SK-N-SH treated with all-trans-retinoic acid at 6 μM for 48 hours (cell line): Measurements from ENCODE around the gene CDKN1B.

ENCODE experiments used
- ARNTL ChIP-seq: fragments of 450-650 bp; formaldehyde crosslinking; IDR thresholded peaks from 2 replicates; pipeline ENCODE4 v1.5.0; 2020; ENCODE audit warnings: low read depth, mild to moderate bottlenecking, moderate library complexity, borderline replicate concordance
- BACH2 ChIP-seq: fragments of 250-450 bp; sonication (Bioruptor Pico); IDR thresholded peaks from 2 replicates; pipeline ENCODE4 v1.9.0; 2021; ENCODE audit warnings: mild to moderate bottlenecking, borderline replicate concordance
- CREB5 ChIP-seq: fragments of 250-450 bp; sonication (Bioruptor Pico); IDR thresholded peaks from 2 replicates; pipeline ENCODE4 v1.5.1; 2020; ENCODE audit warnings: low read depth, mild to moderate bottlenecking, moderate library complexity
- CSRNP3 ChIP-seq: fragments of 250-450 bp; sonication (Bioruptor Pico); IDR thresholded peaks from 2 replicates; pipeline ENCODE4 v1.5.1; 2021; ENCODE audit warnings: mild to moderate bottlenecking, moderate library complexity
- ISL1 ChIP-seq: fragments of 250-450 bp; sonication (Bioruptor Pico); IDR thresholded peaks from 2 replicates; pipeline ENCODE4 v2.1.2; 2022; ENCODE audit warnings: mild to moderate bottlenecking, moderate library complexity
- PATZ1 ChIP-seq: fragments of 250-450 bp; sonication (Bioruptor Pico); IDR thresholded peaks from 2 replicates; pipeline ENCODE4 v1.8.0; 2020; ENCODE audit warnings: mild to moderate bottlenecking, moderate library complexity, borderline replicate concordance
- PPARA ChIP-seq: fragments of 250-450 bp; sonication (Bioruptor Pico); IDR thresholded peaks from 2 replicates; pipeline ENCODE4 v1.5.0; 2020; ENCODE audit warnings: mild to moderate bottlenecking, borderline replicate concordance
- SNAI2 ChIP-seq: fragments of 250-450 bp; sonication (Bioruptor Pico); IDR thresholded peaks from 2 replicates; pipeline ENCODE4 v1.5.0; 2020; ENCODE audit warnings: mild to moderate bottlenecking, moderate library complexity
- TCF4 ChIP-seq: fragments of 250-450 bp; sonication (Bioruptor Pico); IDR thresholded peaks from 2 replicates; pipeline ENCODE4 v1.8.0; 2021; ENCODE audit warnings: mild to moderate bottlenecking, moderate library complexity, borderline replicate concordance
- TSHZ2 ChIP-seq: fragments of 250-450 bp; sonication (Bioruptor Pico); IDR thresholded peaks from 2 replicates; pipeline ENCODE4 v1.5.0; 2020; ENCODE audit warnings: mild to moderate bottlenecking, moderate library complexity
- ZFP3 ChIP-seq: fragments of 250-450 bp; sonication (Bioruptor Pico); IDR thresholded peaks from 2 replicates; pipeline ENCODE4 v1.5.0; 2020; ENCODE audit warnings: mild to moderate bottlenecking, moderate library complexity
- ZFP30 ChIP-seq: fragments of 450-650 bp; formaldehyde crosslinking; IDR thresholded peaks from 2 replicates; pipeline ENCODE4 v1.5.0; 2022; ENCODE audit warnings: mild to moderate bottlenecking, moderate library complexity
- ZNF70 ChIP-seq: fragments of 450-650 bp; formaldehyde crosslinking; IDR thresholded peaks from 2 replicates; pipeline ENCODE4 v1.5.0; 2020; ENCODE audit warnings: mild to moderate bottlenecking, moderate library complexity
- ZNF8 ChIP-seq: fragments of 450-650 bp; formaldehyde crosslinking; IDR thresholded peaks from 2 replicates; pipeline ENCODE4 v1.5.0; 2020; ENCODE audit warnings: mild to moderate bottlenecking, moderate library complexity

DNA sequence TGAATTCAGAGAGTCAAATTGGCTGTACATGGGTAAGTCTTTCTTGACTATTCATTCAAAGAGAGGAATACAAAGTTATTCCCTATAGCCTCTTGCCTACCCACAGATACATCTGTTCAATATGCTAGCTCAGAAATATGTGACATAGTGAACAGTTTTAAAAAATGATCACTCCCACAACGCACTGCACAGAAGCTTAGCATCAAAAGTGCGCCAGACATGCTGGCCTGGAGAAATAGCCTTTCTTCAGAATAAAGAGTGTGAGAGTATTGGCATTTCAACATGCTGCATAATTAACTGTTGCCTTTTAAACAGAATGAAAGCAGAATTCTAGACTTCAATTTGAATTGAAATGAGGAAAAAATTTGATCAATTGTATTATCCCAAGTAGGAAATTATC lies 48.1 kb upstream of the CDKN1B start:
- TF ChIP-seq ZFP3 (no peak), ISL1 (CRISPR knock-in tag) (no peak), ZFP30 (CRISPR knock-in tag) (no peak), ZNF70 (CRISPR knock-in tag) (no peak), CSRNP3 (no peak), TSHZ2 (CRISPR knock-in tag) (no peak), ZNF8 (CRISPR knock-in tag) (no peak), PATZ1 (CRISPR knock-in tag) (no peak), ARNTL (CRISPR knock-in tag) (no peak), CREB5 (no peak), SNAI2 (CRISPR knock-in tag) (no peak), TCF4 (CRISPR knock-in tag) (no peak), BACH2 (CRISPR knock-in tag) (no peak), PPARA (CRISPR knock-in tag) (no peak)
